Renal cortex interstitium (tissue), 15 donors: ENCODE measurements around the gene CCNA1. TPM values are rescaled to one million over a fixed set of nuclear protein-coding genes. Genes with fewer than 3 reads are reported as not detected.
A peak's percentile ranks its signal among the peaks of the same experiment; 100 is the strongest.

Experiments
- DNase-seq, 11 donors: peaks; one replicate each; pipeline ENCODE4 v3.0.0-alpha.2; 2013; ENCODE audit warnings: low read depth in 9 of 11, low spot score in 4 of 11; ENCODE audit errors: extremely low read depth in 1 of 11
- long read RNA-seq, 16 experiments: transcript quantifications; one replicate each; lab custom pipeline, GENCODE V29; 2026
- polyA plus RNA-seq, 3 donors: library from polyadenylated mRNA; unstranded; fragments of 120-200 nt; gene quantifications; one replicate each; pipeline ENCODE4 v1.2.1, GENCODE V29; 2013; ENCODE audit not compliant: insufficient read length in 3 of 3

Gene CCNA1
- polyA plus RNA-seq = 1 to 10 TPM in 2 of 3 donors, under 1 TPM in 1; 0.88 to 1.2 (median 1.1) TPM
- long read RNA-seq, donor 1, partial matches to known transcripts = 0 of 1 reads
- long read RNA-seq, donor 1, other reads (novel, unspliced or antisense) = 0 of 1 reads
- long read RNA-seq, donor 2 = 0 reads
- long read RNA-seq, donor 3 = 0 reads
- long read RNA-seq, donor 4 = 0 reads
- long read RNA-seq, donor 5 = 0 reads
- long read RNA-seq, donor 6 = 0 reads
- long read RNA-seq, donor 7, partial matches to known transcripts = 0 of 1 reads
- long read RNA-seq, donor 7, other reads (novel, unspliced or antisense) = 0 of 1 reads
- long read RNA-seq, donor 8 = 0 reads
- long read RNA-seq, donor 9 = 0 reads
- long read RNA-seq, donor 10 = 0 reads
- long read RNA-seq, donor 11 = 0 reads
- long read RNA-seq, donor 12 = 0 reads
- long read RNA-seq, donor 13 = 0 reads
- long read RNA-seq, donor 14, partial matches to known transcripts = 0 of 1 reads
- long read RNA-seq, donor 14, other reads (novel, unspliced or antisense) = 0 of 1 reads
- long read RNA-seq, donor 15 = 0 reads
- long read RNA-seq, donor 16 = 0 reads

DNA sequence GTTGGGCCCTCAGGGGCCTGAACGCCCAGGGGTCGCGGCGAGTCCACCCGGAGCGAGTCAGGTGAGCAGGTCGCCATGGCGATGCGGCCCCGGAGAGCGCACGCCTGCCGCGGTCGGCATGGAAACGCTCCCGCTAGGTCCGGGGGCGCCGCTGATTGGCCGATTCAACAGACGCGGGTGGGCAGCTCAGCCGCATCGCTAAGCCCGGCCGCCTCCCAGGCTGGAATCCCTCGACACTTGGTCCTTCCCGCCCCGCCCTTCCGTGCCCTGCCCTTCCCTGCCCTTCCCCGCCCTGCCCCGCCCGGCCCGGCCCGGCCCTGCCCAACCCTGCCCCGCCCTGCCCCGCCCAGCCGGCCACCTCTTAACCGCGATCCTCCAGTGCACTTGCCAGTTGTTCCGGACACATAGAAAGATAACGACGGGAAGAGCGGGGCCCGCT lies at the start of gene CCNA1:
TSS of gene CCNA1 (plus strand) at position 390 of the 439 bp plus-strand sequence. CDS start 562 bp downstream, outside the sequence.
- DNase-seq = peak in 1 of 11 donors; percentile 45

DNA sequence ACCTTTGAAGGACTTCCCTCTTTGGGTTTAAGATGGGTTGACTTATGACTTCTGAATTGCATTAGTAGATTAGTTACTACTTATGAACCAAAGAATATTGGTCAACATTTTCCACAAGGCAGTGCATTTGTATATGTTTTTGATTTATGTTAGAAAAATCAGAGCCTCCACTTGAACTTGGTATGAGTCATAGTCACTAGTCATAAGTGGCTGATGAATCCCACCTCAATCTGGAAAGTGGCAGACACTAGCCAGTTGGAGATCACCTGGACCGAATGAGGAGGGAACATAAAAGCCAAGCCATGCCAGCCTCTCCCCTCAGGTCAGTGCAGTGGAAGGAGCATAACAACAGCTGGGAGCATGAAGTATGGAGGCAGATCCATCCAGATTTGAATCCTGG lies 46.8 kb upstream of the CCNA1 start:
- DNase-seq = no peak

DNA sequence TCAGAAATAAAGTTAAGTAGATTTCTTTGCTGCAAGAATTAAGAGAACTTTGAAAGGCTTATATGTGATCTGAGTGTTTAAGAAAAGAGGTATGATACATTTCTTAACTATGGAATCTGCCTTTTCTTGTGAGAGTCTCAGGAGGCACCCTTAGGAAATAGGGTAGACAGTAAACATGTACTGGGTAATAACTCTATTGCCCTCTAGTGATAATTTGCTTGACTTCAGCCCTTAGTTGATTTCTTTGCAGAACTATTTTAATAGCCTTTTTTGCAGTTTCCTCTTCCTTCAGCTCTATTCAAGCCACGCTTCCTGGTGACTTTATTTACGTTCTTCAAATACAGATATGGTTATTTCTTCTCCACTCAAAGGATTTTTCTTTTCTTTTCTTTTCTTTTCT lies 37.0 kb upstream of the CCNA1 start:
- peak in 1 of 11 donors; percentile 23 for DNase-seq

GRCh38 chr13:36405151-36405550 lies 27.1 kb upstream of the CCNA1 start:
- no peak for DNase-seq

DNA sequence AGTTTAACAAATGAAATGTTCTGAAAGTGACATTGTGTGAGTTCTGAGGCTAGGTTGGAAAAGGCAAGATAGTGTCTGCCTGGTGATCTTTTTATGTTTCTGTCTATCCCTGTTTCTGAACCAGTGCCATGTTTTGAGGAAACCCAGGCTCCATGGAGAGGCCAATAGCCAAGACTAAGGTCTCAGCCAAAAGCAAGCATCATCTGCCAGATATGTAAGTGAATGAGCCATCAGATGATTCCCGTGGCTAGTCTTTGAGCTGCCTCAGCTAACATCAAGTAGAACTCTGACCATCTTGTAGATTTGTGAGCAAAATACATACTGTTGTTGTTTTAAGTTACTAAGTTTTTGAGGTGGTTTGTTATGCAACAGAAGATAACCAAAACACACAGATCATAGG lies 19.6 kb upstream of the CCNA1 start:
- DNase-seq = no peak

- no peak for DNase-seq
These were observed 19.1 kb upstream of the CCNA1 start for GRCh38 chr13:36413161-36413560.

- DNase-seq = no peak
These were observed 17.8 kb upstream of the CCNA1 start for GRCh38 chr13:36414461-36414860.

DNA sequence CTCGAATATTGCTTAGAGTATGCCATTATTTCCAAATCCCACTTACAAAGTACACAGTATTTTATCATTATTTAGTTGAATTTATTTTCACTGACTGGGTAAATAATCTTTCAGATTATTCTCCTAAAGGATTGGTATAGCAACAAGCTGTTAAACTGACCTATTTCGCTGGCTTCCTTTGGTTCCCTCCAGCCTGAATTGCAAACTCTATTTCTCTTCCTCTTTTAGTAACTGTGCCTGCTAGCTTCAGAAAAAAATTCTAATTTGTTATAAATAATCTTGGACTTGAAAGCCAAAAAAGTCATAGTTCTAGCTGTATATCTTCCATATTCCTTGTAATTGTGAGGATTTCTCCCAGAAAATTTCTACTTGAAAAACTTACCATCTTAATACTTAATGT lies 15.0 kb upstream of the CCNA1 start:
- DNase-seq = no peak

GRCh38 chr13:36418022-36418805 lies 14.1 kb upstream of the CCNA1 start:
- no peak for DNase-seq

GRCh38 chr13:36420437-36420891 lies 11.8 kb upstream of the CCNA1 start:
- DNase-seq = peak in 7 of 11 donors; percentile 41 to 72 (median 65)

DNA sequence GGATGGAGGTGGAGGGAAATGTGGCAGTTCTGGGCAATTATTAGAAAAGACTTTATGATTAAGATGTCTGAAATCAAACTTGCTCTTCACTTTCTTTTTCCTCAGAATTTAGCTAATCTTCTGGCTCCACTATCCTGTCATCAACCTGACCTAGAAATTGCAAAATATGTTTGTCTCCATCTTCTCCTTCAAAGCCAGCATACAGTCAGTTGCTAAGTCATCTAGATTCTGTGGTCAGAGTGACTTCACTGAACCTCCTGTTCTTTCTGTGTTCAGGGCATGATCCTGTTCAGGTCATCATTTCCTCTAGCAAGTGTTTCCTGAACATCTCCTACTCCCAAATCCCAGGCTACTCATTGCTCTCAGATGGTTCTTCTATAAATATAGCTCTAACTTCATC lies 10.8 kb upstream of the CCNA1 start:
- no peak for DNase-seq

DNA sequence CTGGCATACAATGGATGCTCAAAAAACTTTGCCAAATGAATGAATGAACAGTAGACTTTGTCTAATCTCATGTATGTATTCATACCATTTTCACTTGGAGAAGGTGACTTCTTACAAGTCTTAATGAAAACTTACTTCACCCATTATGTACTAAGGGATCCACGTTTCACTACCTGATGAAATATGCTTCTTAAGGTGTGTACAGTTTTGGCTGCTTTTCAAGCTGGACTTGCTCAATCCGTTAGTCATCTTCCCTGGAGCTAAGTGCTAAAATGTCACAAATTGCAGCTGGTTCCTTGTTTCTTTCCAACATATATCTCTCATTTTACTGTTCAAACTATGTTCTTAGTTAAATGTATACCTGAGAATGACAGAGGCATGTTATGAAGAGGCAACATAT lies 4.2 kb upstream of the CCNA1 start:
- DNase-seq = no peak

DNA sequence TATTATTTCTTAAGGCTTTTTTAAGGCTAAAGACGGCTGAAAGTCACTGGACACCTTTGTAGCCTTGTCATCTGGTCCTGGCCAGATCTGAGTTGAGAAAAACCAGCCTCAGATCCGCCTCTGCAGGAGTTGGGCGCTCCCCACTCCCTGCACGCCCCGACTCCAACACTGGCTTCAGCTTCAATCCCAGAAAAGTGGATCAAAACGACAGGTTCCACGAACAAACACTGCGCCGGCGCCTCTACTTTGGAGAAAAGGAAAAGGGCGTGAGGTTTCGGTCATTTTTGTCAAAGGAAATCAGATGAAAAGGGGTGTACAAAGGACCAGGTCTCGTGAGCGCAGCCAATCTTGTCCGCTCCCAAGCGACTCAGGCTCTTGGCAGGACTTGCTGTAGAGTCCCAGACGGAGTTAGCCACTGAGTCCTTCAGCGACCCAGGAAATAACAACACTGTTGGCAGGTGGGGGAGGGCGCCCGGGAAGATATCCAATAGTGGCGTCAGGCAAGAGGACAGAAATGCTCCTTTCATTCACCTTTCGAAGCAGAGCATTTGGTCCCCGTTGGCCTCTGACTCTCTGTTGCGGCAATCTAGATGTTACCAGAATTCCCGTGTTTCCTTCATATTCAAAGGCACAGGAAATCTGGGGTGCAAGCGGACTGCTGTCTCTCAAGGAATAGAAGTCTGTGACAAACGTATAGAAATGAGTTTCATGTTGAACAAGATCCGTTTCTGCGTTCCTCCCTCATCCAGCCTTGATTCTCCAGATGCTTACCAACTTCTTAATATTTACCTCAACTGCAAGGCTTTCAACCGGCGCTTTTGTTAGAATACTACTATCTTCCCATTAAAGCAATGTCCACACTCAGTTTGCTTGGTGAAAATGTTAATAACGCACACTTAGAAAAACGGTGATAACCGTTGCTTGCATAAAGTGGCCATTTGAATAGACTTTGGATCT lies 1.8 kb upstream of the CCNA1 start:
- DNase-seq = no peak

- DNase-seq = no peak
These were observed 840 bp upstream of the CCNA1 start for GRCh38 chr13:36431204-36432105.

DNA sequence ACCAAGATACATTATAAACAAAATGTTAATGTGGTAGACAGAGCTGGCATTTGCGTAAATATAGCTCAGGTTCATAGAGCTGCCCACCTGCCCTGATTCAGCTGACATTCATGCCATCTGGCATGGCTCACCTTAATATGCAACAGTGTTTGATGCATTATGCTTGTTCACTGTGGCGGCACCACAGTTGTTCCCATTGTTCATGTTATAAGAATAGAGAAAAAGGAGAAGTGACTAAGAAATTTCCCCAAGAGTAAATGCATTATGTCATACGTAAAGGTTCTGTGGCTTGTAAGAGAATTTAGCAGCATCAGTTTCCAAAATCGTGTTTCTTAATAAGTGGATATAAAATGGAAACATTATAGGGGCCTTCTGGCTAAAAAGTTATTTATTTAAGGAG lies 4.5 kb downstream of the CCNA1 start:
- DNase-seq = no peak

- no peak for DNase-seq
These were observed 6.5 kb downstream of the CCNA1 start for GRCh38 chr13:36438594-36439483.

- DNase-seq = no peak
These were observed 13.0 kb downstream of the CCNA1 start for GRCh38 chr13:36445278-36445677.
